Panc1 (cell line): Measurements from ENCODE around the gene LHPP.

Source experiments
- POLR2AphosphoS5 ChIP-seq: IDR thresholded peaks from 2 replicates; pipeline ENCODE4 v1.6.1; 2012; ENCODE audit warnings: mild to moderate bottlenecking, low read depth, low read length, moderate library complexity
- SIN3A ChIP-seq: IDR thresholded peaks from 2 replicates; pipeline ENCODE4 v1.6.1; 2012; ENCODE audit warnings: low read depth, mild to moderate bottlenecking, low read length, moderate library complexity, borderline replicate concordance; ENCODE audit not compliant: insufficient read depth
- TCF7L2 ChIP-seq: IDR thresholded peaks from 2 replicates; pipeline ENCODE4 v1.6.1; 2011; ENCODE audit warnings: mild to moderate bottlenecking, low read depth, low read length, inconsistent platforms
- TF ChIP-seq, protein P1 (sequence below): fragments of 450-650 bp; IDR thresholded peaks from 2 replicates; pipeline ENCODE4 v1.5.1; 2017; ENCODE audit warnings: mild to moderate bottlenecking
- TF ChIP-seq, protein P2 (sequence below), 2 experiments: IDR thresholded peaks; 2 replicates each; pipeline ENCODE4 v1.6.1; 2011 to 2012; ENCODE audit warnings: low read depth in 2 of 2, control low read depth in 1 of 2, low read length in 1 of 2, mild to moderate bottlenecking in 1 of 2, moderate library complexity in 1 of 2; ENCODE audit not compliant: insufficient read depth in 1 of 2

DNA sequence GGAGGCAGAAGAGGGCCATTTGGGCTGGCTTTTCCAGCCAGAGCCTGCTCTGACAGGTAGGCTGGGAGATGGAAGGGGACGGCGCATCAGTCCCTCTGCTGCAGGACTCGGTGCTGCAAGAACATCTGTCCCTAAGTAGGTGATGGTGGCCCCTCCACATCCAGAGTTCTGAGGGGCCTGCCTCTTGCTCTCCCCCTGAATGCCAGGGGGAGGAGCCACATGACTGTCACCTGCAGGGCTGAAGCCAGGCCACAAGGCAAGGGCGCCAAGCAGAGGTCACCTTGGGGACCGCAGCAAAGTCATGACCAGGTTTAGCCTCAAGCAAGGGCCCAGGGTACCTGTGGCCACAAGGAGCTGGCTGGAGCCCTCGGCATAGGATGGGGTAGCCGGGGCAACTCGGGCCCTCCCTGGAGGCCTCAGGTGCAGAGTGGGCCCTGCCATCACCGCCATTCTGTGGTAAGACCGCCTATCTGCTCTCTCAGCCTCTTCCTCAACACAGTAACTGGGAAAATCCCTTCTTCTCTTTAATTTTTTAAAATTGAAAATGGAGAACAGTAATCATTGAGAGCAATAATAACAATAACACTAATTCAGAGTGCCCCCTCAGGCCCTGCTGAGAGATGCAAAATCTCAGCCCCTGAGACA is 183.3 kb downstream of the LHPP start:
- TF ChIP-seq, protein P1, sequence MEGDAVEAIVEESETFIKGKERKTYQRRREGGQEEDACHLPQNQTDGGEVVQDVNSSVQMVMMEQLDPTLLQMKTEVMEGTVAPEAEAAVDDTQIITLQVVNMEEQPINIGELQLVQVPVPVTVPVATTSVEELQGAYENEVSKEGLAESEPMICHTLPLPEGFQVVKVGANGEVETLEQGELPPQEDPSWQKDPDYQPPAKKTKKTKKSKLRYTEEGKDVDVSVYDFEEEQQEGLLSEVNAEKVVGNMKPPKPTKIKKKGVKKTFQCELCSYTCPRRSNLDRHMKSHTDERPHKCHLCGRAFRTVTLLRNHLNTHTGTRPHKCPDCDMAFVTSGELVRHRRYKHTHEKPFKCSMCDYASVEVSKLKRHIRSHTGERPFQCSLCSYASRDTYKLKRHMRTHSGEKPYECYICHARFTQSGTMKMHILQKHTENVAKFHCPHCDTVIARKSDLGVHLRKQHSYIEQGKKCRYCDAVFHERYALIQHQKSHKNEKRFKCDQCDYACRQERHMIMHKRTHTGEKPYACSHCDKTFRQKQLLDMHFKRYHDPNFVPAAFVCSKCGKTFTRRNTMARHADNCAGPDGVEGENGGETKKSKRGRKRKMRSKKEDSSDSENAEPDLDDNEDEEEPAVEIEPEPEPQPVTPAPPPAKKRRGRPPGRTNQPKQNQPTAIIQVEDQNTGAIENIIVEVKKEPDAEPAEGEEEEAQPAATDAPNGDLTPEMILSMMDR = no peak
- TF ChIP-seq POLR2AphosphoS5 (no peak), TCF7L2 (no peak), SIN3A (no peak)
- TF ChIP-seq, protein P2, sequence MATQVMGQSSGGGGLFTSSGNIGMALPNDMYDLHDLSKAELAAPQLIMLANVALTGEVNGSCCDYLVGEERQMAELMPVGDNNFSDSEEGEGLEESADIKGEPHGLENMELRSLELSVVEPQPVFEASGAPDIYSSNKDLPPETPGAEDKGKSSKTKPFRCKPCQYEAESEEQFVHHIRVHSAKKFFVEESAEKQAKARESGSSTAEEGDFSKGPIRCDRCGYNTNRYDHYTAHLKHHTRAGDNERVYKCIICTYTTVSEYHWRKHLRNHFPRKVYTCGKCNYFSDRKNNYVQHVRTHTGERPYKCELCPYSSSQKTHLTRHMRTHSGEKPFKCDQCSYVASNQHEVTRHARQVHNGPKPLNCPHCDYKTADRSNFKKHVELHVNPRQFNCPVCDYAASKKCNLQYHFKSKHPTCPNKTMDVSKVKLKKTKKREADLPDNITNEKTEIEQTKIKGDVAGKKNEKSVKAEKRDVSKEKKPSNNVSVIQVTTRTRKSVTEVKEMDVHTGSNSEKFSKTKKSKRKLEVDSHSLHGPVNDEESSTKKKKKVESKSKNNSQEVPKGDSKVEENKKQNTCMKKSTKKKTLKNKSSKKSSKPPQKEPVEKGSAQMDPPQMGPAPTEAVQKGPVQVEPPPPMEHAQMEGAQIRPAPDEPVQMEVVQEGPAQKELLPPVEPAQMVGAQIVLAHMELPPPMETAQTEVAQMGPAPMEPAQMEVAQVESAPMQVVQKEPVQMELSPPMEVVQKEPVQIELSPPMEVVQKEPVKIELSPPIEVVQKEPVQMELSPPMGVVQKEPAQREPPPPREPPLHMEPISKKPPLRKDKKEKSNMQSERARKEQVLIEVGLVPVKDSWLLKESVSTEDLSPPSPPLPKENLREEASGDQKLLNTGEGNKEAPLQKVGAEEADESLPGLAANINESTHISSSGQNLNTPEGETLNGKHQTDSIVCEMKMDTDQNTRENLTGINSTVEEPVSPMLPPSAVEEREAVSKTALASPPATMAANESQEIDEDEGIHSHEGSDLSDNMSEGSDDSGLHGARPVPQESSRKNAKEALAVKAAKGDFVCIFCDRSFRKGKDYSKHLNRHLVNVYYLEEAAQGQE (IDR thresholded peaks at IDR 0.05; ENCODE audit: insufficient read depth in 1 of 2, low read depth in 2 of 2, low read length in 1 of 2) = no peak
